A549 treated with AZD9567 at 1 μM for 4 hours (cell line): Measurements from ENCODE around the gene PNLIP. TPM values are rescaled to one million over a fixed set of nuclear protein-coding genes. Genes with fewer than 3 reads are reported as not detected.

ENCODE experiments used
- total RNA-seq: library from RNA; stranded (reverse); fragments of 200-300 nt; extraction: Qiagen RNA extraction; gene quantifications from 5 replicates; pipeline ENCODE4 v1.2.3, GENCODE V29; 2022; ENCODE audit not compliant: insufficient read depth

Gene PNLIP
- total RNA-seq: not detected in 5 replicates

GRCh38 chr10:116545756-116546155 is at the start of gene PNLIP:
TSS of gene PNLIP (plus strand) at chr10:116545931. CDS start at chr10:116546093, 162 bp downstream.

GRCh38 chr10:116590590-116591444 is 45.1 kb downstream of the PNLIP start, which contains the start of gene PNLIPRP1:
TSS of gene PNLIPRP1 (plus strand) at chr10:116590959. CDS start at chr10:116591130, 171 bp downstream.

Other genes starting within 250 kb of the PNLIP start
- not detected in 5 replicates for gene CCDC172, start 221.5 kb upstream of the PNLIP start, total RNA-seq
- 0.05 TPM in 1 of 5 replicates, not detected in the others for gene PNLIPRP3, start 118.1 kb upstream of the PNLIP start, total RNA-seq
- gene PNLIPRP1, start 45.0 kb downstream of the PNLIP start, total RNA-seq: not detected in 5 replicates
- gene PNLIPRP2, start 75.0 kb downstream of the PNLIP start, total RNA-seq: not detected in 5 replicates
- 9.2 to 11.4 TPM (median 9.9 TPM) in 5 replicates for gene HSPA12A, start 196.6 kb downstream of the PNLIP start, total RNA-seq